CD4-positive, alpha-beta T cell treated with Interleukin-12 subunit alpha and Interleukin-12 subunit beta, for 1 hour (primary cell): ENCODE data around the gene CNDP1.
"Not testable (repeated sequence)": the region's sequence is repeated elsewhere in the genome, so short reads cannot be mapped to it uniquely, and the experiment has no call there.

Source experiments
- DNase-seq: peaks from one replicate; pipeline ENCODE4 v3.0.0-alpha.2; 2020

The CNDP1 gene

DNA sequence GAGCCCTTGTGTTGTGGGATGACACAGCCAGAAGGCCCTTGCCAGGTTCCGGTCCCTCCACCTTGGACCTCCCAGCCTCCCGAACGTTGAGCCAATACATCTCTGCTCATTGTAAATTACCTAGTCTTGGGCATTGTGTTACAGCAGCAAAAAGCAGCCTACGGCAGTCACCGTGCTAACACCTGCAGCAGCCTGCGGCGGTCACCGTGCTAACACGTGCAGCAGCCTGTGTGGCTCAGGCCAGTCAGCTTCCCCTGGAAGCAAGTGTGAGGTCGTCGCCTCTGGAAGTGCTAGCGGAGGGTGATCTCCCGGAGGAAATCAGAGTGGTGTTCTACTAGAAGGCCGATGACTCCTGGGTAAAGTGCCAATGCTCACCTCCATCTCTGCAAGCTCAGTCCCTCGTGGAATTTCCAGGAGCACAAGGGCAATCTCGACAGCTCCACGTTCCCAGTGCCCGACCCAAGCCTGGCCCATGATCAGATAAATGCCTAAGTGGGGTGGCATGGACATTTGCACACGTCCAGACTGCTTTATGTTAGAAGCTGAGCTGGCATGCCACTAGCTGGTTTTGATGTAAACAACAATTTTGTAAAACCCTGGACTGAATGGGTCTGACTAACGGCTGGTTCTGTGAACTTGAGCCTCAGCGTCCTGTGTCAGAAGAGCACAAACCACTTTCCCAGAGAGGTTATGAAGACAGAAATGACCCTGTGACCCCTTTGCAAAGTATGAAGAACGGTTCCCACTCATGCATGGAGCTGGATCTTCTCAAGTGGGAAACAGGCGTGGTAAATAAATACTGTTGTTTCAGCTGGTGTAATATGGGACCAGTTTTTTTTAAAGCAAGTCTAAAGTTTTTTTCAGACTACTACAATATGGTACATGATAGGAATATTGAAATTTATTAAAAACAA is 11.4 kb upstream of the CNDP1 start:
- no peak for DNase-seq

DNA sequence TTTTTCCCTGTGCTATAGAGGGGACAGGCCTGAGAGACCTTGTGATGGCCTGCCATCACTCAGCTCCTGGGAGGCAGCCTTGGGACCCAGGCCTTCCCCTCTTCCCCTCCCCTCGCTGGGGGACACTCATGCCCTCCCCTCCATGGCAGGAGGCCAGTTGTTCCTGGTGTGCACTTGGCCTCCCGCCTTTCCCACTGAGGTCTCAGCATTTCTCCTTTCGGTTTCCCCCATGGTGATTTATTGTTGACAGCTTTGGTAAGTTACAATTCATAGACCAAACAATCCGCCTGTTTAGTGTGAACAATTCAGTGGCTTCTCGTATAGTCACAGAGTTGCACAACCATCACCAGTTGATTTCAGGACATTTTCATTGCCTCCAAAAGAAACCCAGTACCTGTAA is 10.2 kb upstream of the CNDP1 start:
- no peak for DNase-seq

DNA sequence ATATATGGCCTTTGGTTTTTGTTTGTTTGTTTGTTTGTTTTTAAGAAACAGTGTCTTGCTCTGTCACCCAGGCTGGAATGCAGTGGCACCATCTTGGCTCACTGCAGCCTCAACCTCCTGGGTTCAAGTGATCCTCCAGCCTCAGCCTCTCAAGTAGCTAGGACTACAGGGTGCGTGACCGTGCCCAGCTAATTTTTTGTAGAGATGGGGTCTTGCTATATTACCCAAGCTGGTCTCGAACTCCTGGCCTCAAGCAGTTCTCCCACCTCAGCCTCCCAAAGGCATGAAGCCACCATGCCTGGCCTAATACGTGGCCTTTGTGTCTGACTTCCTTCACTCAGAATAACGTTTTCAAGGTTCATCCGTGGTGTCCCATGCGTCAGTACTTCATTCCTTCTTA is 9.4 kb upstream of the CNDP1 start:
- DNase-seq, result not testable (repeated sequence)

DNA sequence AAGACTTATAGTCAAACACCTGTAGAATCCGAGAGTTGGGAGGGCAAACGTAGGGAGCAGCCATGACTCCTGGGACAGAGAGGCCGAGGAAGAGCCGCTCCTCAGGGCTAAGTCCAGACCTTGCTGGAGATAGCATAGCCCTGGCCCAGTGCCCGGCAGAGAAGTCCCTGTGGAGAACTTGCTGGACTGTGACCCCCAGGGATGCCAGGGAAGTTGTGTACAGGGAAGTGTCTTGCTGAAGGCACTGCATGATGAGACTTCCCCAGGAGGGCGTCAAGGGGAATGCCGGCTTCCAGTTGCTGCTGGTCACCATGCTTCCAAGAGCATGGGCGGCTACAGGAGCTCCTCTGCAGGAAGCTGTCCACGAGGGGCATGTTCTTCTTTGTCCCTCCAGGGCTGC is 8.6 kb upstream of the CNDP1 start:
- no peak for DNase-seq

DNA sequence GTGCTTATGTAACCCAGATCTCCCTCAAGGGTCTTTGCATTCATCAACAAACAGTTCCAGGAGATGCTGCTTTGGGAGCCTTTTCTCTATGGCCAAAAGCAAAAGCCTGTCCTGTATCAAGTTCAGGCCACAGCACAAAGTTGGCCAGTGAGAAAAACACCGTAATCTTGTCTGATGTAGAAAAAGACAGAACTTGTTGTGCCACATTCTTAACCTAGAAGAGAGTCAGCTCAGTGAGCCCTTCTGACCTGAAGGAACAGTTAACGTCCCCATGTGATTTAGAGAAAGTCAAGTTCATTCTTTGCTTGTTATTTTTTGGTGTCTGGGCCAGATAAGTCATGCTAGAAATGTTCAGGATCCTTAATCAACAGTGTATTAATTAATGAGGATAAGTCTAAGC is 7.8 kb upstream of the CNDP1 start:
- no peak for DNase-seq

DNA sequence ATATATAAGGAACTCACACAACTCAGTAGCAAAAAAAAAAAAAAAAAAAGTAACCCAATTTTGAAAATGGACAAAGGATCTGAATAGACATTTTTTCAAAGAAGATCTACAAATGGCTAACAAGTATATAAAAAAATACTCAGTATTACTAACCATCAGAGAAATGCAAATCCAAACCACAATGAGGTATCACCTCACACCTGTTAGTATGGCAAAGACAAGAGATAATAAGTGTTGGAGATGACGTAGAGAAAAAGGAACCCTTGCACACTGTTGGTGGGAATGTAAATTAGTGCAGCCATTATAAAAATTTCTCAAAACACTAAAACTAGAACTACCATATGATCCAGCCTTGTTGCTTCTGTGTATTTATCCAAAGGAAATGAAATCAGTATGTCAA is 5.8 kb upstream of the CNDP1 start:
- no peak for DNase-seq

DNA sequence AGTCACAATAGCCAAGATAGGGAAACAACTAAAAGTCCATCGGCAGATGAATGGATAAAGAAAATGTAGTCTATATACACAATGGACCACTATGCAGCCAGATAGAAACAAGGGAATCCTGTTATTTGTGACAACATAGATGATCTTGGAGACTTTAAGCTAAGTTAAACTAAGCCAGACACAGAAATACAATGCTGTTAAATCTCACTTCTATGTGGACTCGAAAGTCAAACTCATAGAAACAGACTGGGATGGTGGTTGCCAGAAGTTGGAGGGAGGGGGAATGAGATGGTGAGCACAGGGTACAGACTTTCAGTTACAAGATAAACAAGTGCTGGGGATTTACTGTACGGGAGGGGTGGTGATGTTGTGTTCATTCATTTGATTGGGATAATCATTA is 5.4 kb upstream of the CNDP1 start:
- DNase-seq, result no peak

DNA sequence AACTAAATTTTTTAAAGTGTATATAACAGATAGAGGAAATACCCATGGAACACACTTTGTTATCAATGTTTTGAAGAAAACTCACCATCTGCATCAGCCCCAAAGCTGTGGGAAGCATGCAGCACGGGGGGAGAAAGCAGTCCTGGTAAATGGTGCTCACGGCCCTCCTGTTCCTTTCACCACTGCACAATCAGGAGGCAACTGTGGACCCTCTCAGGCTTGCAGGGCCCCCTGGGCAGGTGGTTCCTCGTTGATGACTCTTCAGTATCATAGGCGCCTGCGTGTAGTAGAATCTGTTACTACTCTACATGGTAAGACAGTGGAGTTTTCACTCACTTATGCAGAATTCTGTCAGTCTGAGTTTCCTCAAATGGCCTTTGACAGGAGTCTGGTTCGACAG is 4.9 kb upstream of the CNDP1 start:
- DNase-seq, result no peak

DNA sequence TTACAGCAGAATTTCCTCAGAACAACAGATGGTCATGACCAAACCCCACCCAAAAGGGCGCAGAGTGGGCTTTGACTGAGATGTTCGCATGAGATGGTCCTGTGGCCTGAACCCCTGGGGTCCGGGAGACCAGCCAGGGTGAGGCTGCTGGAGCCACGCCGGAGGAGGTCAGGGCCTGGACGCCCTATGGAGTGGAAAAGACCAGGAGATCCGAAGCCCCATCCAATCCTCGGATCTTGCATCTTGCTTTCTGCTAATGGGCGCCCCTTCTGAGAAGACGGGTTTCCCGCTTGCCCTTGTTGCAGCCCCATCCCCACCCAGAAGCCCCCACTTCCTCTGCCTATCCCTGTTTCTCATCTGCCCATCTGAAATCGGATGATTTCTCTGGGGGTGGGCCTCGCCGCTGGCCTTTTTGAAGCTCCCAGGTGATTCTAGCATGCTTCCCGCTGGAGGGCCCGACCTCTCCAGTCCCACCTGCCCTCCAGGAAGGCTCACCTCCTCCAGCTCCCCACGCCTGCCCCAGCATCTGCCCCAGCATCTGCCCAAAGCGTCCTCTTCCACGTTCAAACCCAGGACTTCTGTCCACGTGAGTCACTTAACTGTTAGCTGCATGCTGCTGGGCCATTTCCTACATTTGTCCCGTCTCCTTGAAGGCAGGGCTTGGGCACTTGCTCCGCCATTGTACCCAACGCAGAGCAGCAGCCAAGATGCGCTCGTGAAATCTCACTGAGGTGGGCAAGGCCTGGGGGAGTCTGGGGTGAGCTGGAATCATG is 4.3 kb upstream of the CNDP1 start:
- DNase-seq, result no peak

DNA sequence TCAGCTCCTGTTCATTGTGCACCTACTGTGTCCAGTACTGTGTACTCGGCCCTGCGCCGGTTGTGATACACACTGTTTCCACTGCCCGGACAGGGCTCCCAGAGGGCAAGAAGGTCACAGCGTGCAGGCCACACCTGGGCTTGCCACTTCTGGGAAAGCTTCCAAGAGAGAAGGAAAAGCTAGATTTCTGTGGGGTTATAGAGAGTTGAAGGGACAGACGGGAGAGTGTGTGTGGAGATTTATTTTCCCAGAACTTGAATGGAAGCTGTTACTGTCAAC is 3.8 kb upstream of the CNDP1 start:
- no peak for DNase-seq

DNA sequence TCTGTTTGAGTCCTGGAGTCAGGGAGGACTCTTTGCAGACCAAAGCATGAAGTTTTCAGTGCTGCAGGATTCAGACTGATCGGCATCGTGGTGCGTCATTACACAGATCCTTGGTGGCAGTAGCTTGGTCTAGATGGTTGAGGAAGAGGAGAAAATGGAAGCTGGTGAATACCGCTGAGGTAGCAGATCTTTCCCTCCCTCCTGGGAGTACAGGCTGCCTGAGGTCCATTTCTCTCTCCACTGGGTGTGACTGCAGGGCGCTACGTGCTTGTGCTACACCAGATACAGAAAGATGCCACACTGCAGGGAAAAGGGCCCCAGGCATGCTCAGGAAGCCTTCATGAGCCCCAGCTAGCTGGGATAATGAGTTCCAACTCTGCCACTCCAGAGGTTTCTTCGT is 3.3 kb upstream of the CNDP1 start:
- no peak for DNase-seq

DNA sequence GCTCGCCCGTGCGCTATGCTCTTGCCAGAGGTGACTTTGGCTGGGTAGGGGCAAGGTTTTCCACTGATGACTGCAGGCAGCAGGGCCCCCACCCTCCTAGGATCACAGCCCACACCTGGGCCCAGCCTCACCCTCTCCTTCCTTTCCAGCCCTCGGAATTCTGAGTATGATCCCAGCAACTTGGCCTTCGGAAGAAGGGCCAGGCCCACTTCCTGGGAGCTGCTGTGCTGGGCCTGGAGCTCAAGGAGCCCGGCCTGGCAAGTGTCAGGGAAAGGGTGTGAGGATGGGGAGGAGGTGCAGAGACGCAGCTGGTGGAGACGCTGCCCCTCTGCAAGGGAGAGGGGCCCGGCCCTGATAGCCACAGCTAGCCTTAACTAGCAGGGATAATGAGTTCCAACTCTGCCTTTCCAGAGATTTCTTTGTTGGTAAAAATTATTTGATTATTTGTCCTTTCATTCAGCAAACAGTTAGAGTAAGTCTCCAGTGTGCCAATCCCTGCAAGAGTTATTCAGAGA is 1.7 kb upstream of the CNDP1 start:
- no peak for DNase-seq

DNA sequence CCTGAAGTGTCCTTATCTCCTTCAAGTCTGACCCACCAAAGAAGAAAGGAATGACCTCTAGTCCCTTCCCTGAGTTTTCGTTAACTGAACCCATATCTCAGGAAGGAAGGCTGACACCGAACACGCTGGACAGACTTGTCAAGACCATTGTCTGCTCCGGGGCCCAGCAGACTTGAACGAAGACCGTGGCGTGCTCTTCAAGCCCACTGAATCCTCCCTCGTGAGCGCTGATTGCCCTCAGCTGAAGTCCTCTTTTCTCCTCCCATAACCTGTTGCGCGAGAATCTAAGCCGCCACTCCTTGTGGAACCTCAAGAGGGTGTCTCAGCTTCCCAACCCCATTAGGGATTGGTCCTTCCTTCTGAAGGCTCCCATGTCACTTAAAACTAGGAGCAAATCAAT is 634 bp upstream of the CNDP1 start:
- DNase-seq, result no peak

DNA sequence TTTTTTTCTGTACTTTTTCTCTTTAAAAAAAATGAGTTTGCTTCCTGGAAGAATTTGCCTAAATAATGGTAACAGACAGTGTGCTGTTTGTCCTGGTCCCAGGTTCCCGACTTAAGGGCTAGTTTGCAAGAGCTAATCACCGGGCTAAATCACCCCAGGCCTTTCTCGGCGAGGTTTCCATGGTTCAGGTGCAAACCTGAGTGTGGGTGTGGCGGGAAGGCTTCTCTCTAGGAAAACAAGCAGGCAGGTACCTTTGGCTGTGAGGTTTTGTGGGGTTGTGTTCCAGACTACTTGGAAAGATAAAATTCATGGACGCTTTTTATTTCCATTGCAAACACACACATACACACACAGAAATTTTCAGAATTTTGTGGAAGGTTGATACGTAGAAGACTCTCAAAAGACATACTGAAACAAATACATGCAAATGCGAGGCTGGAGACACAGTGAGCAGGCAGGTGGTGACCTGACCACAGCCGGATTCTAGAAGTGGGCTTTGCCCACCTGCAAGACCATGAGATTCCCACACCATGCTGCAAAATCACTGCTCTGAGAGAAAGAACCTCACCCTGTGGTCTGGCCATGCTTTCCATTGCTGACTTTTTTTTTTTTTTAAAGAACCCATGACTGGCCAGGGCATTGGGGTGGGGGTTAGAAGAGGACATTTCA is 815 bp downstream of the CNDP1 start:
- DNase-seq, result no peak

DNA sequence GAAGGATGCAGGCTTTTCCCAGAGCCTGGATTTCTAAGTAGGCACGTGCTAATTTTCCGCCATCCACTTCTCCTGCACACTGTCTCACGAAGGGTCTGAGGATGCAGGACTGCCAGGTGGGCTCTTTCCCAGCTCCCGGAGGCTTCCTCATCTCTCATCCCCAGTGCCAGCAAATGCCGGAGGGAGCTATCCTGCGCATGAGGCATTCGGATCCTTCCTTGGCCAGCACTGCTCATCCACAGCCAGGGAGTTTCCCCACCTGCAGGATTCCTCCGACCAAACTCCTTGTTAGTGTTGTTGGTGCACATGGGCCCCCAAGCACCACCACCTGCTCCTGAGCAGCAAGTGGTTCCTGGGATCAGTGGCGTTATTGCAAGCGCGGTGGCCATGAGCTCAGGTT is 5.0 kb downstream of the CNDP1 start:
- no peak for DNase-seq

DNA sequence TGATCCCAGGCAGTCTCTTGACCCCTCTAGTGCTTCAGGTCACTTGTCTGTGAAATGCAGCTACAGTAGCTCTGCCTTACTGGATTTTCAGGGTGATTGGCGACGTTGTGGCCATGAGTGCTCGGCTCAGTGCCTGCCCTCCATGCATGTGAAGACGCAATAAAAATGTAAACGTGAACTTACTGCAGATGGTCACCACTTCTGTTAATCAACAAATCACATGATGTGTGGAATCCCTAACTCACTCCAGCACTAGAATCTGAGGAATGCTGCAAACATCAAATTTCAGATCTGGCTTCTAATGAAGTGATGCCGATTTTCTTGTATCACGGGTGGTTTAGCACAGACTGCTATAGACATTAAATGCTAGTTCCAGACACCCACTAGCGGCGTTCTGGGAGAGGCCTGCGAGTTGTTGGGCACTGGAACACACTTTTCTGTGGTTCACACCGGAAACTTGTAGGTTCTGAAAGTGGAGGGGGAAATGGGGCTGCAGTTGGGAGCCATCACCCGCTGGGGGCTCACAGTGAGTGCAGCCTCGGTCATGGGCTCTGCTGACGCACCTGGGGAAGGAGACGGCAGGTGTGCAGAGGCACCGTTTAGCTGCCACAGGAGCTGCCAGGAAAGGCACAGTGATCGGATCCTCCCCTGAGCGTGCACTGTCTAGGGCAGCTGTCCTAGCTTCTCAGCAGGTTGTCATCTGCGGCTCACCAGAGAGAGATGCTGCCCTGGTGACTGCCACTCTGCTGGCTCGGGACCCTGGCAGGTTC is 6.5 kb downstream of the CNDP1 start:
- DNase-seq, result no peak

DNA sequence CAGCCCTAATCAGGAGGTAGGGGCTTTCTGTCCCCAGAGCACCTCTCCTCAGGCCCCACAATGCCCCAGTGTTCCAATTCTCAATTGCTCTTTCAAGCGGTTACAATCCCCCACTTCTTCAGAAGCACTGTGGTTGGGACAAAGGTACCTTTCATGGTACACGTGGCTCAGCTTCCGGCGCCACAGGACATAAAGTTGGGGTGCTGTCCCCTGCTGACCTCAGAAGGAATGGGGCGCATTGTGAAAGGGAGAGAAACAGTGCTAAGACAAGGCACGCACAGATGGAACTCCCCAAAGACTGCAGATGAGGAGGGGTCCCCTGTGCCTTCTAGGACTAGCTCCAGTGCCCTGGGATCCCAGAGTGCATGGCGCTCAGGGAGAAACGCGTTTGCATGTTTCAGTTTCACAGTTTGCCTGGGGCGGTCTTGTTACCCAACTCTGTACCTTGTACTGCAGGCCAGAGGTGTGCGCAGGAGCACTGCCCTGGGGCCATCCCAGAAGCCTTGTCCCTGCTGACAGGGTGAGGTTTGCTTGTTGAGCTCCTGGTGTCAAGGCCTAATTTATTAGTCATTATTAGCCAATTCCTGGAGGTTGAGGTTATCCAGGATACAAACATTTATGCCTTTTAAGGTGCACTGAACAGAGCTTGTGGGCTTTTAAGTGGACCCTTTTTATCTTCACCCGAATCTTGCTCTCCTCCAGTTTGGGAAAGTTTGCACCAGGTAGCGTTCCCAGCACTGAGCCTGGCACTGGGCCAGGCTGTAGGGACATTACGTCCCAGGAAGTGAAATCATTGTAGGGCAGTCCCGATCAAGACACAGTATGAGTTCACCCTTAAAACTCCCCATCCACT is 7.6 kb downstream of the CNDP1 start:
- DNase-seq, result no peak

DNA sequence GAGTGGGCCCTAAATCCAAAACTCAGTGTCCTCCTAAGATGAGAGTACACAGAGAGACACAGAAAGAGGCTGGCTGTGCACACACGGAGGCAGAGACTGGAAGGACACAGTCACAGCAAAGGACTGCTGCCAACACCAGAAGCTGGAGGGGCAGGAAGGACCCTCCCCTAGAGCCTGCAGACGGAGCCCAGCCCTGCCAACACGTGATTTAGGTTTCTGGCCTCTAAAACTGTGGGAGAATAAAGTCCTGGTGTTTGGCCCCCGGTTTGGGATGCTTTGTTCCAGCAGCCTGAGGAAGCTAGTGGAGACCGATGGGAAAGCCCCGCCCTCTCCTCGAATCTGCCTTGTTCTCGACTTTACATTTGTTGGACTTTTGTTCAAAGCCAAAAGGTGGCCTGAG is 10.6 kb downstream of the CNDP1 start:
- DNase-seq, result no peak

DNA sequence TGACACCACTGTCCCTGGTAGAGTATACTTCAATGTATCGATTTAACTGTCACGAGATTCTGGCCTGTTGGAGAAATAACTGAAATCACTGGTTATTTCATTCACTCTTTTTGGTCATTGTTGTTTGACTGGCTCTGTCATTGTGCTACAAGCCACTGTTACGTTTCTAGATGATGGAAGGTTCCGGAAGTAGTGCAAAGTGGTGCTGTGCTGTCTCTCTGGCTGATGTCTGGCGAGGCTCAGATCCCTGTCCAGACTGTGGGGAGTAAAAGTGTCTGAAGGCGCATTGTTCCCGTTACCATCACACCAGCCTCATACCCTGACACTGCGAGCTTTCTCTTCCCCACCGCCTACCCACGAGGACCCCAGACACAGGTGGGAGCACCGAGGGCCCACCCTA is 11.7 kb downstream of the CNDP1 start:
- no peak for DNase-seq

DNA sequence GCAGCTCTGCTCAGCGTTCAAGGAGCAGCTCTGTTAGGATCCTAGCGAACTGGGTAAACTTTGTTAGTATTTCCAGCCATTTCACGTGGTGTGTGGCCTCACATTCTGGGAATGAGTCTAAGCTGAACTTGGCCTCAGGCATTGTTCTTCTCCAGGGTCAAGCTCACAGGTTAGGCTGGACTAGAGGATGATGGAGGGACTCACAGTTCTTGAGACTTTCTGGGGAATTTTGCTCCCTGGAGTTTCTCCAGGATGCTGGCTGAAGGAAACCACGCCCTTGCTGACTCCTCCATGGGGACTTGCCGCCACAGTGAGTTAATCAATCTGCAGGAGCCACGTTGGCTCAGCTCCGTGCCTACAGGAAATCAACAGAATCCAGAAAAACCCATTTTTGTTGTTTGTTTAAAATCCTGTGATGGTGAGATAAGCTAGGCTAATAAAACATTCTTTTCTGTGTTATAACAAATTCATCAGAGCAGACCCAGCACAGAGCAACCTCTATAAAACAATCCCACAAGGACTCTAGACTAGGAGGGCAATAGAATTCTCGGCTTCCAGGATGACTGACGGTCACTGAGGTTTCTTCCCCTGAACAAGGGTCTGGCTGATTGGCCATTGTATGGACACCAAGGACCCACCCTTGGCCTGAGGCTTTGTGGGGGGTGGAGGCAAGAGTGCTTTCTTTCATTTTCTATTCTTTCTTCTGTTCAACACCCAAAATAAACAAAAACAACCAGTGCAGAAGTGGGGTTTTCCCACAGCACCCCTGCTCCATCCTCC is 12.6 kb downstream of the CNDP1 start:
- DNase-seq, result no peak

DNA sequence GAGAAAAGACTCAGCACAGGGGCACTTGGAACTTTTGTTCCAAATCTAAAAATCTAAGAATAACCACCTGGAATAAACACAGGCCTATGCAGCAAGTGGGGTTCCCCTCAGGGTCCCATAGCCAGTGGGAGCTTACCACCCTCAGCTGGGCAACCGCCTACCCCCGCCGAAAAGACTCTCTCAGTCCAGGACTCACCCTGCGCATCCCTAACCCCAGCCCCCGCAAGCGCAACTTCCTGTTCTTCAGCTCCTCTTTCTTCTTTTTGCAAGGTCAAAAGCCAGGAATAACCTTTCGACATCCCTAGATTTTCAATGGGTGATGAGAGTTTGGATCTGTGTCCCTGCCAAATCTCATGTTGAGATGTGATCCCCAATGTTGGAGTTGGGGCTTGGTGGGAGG is 13.6 kb downstream of the CNDP1 start:
- DNase-seq, result no peak
